ENCODE measurements around the gene CBLC.

GRCh38 chr19:44822177-44822576 lies 44.5 kb downstream of the CBLC start:
- no peak for TF ChIP-seq CTCF (IDR thresholded peaks at IDR 0.05)
- TF ChIP-seq POLR2A (IDR thresholded peaks at IDR 0.05), result no peak
